ENCODE measurements around the gene EEF1G. TPM values are rescaled to one million over a fixed set of nuclear protein-coding genes. Genes with fewer than 3 reads are reported as not detected.
A peak's percentile ranks its signal among the peaks of the same experiment; 100 is the strongest.

EEF1G gene
- total and polyA plus RNA-seq, 4 donors: 941 to 1,160 (median 1,086) TPM

- peaks cover 29 to 48% (median 37%) of the 10 kb centered on the region in 4 donors for H3K36me3 ChIP-seq (ENCODE audit: control insufficient read depth in 4 of 4, insufficient read depth in 4 of 4, low read length in 4 of 4)
These were observed 37.3 kb downstream of the EEF1G start for GRCh38 chr11:62536301-62536957.

GRCh38 chr11:62535802-62536201 is 37.9 kb downstream of the EEF1G start:
- Histone ChIP-seq H3K27me3 (ENCODE audit: control insufficient read depth in 3 of 3, insufficient read depth in 3 of 3, low read length in 2 of 3) (no peaks in the 10 kb centered on the region), H3K9ac (ENCODE audit: insufficient read depth in 1 of 2, low read length in 2 of 2) (no peak overlapping the region), H3K4me1 (ENCODE audit: control insufficient read depth in 5 of 5, insufficient read depth in 5 of 5, low read length in 5 of 5) (peaks cover 10 to 28% (median 26%) of the 10 kb centered on the region in 5 donors), H3K27ac (ENCODE audit: low read depth in 1 of 2, low read length in 1 of 2) (no peak overlapping the region), H3K9me3 (ENCODE audit: control insufficient read depth in 4 of 4, insufficient read depth in 3 of 4, low read length in 3 of 4) (no peaks in the 10 kb centered on the region), H3K36me3 (ENCODE audit: control insufficient read depth in 4 of 4, insufficient read depth in 4 of 4, low read length in 4 of 4) (peaks cover 35 to 52% (median 44%) of the 10 kb centered on the region in 4 donors), H3K4me3 (no peak overlapping the region)
- WGBS, 2 donors: 78 to 88% methylated on average over 12 of the region's 12 CpGs
- no peak for DNase-seq
- ATAC-seq (ENCODE audit: insufficient read depth, low FRiP score): no peak
- TF ChIP-seq CTCF (IDR thresholded peaks at IDR 0.05; ENCODE audit: control extremely low read depth, extremely low read depth): no peak

More at GRCh38 chr11:62536301-62536957, 37.3 kb downstream of the EEF1G start:
- Histone ChIP-seq H3K4me1 (ENCODE audit: control insufficient read depth in 5 of 5, insufficient read depth in 5 of 5, low read length in 5 of 5) (peaks cover 15 to 34% (median 30%) of the 10 kb centered on the region in 5 donors), H3K27me3 (ENCODE audit: control insufficient read depth in 3 of 3, insufficient read depth in 3 of 3, low read length in 2 of 3) (no peaks in the 10 kb centered on the region), H3K4me3 (no peak overlapping the region), H3K9me3 (ENCODE audit: control insufficient read depth in 4 of 4, insufficient read depth in 3 of 4, low read length in 3 of 4) (no peaks in the 10 kb centered on the region), H3K9ac (ENCODE audit: insufficient read depth in 1 of 2, low read length in 2 of 2) (no peak overlapping the region), H3K27ac (ENCODE audit: low read depth in 1 of 2, low read length in 1 of 2) (peak overlapping the region in 1 of 2 donors; percentile 54)
- peak in 1 of 3 donors; percentile 33 for DNase-seq
- WGBS, 2 donors: 70 to 77% methylated on average over 21 of the region's 21 CpGs
- no peak for TF ChIP-seq CTCF (IDR thresholded peaks at IDR 0.05; ENCODE audit: control extremely low read depth, extremely low read depth)
- ATAC-seq (ENCODE audit: insufficient read depth, low FRiP score): no peak

- DNase-seq: no peak
These were observed 38.7 kb downstream of the EEF1G start for GRCh38 chr11:62534779-62535545.

More at GRCh38 chr11:62534779-62535545, 38.7 kb downstream of the EEF1G start:
- Histone ChIP-seq H3K9ac (ENCODE audit: insufficient read depth in 1 of 2, low read length in 2 of 2) (no peak overlapping the region), H3K36me3 (ENCODE audit: control insufficient read depth in 4 of 4, insufficient read depth in 4 of 4, low read length in 4 of 4) (peaks cover 43 to 57% (median 50%) of the 10 kb centered on the region in 4 donors), H3K27ac (ENCODE audit: low read depth in 1 of 2, low read length in 1 of 2) (no peak overlapping the region), H3K9me3 (ENCODE audit: control insufficient read depth in 4 of 4, insufficient read depth in 3 of 4, low read length in 3 of 4) (no peaks in the 10 kb centered on the region), H3K4me3 (no peak overlapping the region), H3K27me3 (ENCODE audit: control insufficient read depth in 3 of 3, insufficient read depth in 3 of 3, low read length in 2 of 3) (no peaks in the 10 kb centered on the region), H3K4me1 (ENCODE audit: control insufficient read depth in 5 of 5, insufficient read depth in 5 of 5, low read length in 5 of 5) (peaks cover 7 to 21% (median 20%) of the 10 kb centered on the region in 5 donors)
- ATAC-seq (ENCODE audit: insufficient read depth, low FRiP score): no peak
- TF ChIP-seq CTCF (IDR thresholded peaks at IDR 0.05; ENCODE audit: control extremely low read depth, extremely low read depth): no peak
- WGBS, 2 donors: 92 to 95% methylated on average over 19 of the region's 19 CpGs
